Cardiac muscle cell (in vitro differentiated cells and primary cell): ENCODE results near the gene PLA2G4F. TPM values are rescaled to one million over a fixed set of nuclear protein-coding genes. Genes with fewer than 3 reads are reported as not detected.

Source experiments
- DNase-seq, 2 donors: peaks; one replicate each; pipeline versions ENCODE4 v3.0.0 to v3.0.0-alpha.2; 2010 to 2017; ENCODE audit warnings: low read depth in 1 of 2, low spot score in 1 of 2
- H3K27ac ChIP-seq: fragments of 200-600 bp; sonication (generic); 2 replicates; pipeline ENCODE4 v1.5.1; 2016
- H3K27me3 ChIP-seq: fragments of 200-600 bp; sonication (generic); 2 replicates; pipeline ENCODE4 v1.6.0; 2016; ENCODE audit warnings: control low read depth
- H3K36me3 ChIP-seq: fragments of 200-600 bp; sonication (generic); 2 replicates; pipeline ENCODE4 v1.5.1; 2016; ENCODE audit warnings: control low read depth
- H3K4me1 ChIP-seq: fragments of 200-600 bp; sonication (generic); 2 replicates; pipeline ENCODE4 v1.8.1; 2017; ENCODE audit warnings: low read depth, mild to moderate bottlenecking, mixed run types
- H3K4me3 ChIP-seq: fragments of 200-600 bp; sonication (generic); 2 replicates; pipeline ENCODE4 v1.5.1; 2016; ENCODE audit warnings: mild to moderate bottlenecking
- H3K9me3 ChIP-seq: fragments of 200-600 bp; sonication (generic); 2 replicates; pipeline ENCODE4 v1.5.1; 2017; ENCODE audit warnings: low read depth, mild to moderate bottlenecking, control low read depth
- polyA plus RNA-seq: library from polyadenylated mRNA; unstranded; fragments of >200 nt; fragmentation: Nextera tagmentation; extraction: Ambion mirVana; gene quantifications from 2 replicates; pipeline ENCODE4 v1.2.1, GENCODE V29; 2016
- total RNA-seq: library from RNA; depleted of rRNA; stranded (reverse); fragments of >200 nt; gene quantifications from 2 replicates; pipeline ENCODE4 v1.2.3, GENCODE V29; 2016
- TF ChIP-seq, protein P1 (sequence below): IDR thresholded peaks from 2 replicates; pipeline ENCODE4 v1.5.1; 2012; ENCODE audit warnings: low read depth, mild to moderate bottlenecking, low read length

PLA2G4F gene
- total and polyA plus RNA-seq, 2 experiments from 2014 or later, result 1.2 to 2.9 TPM

DNA sequence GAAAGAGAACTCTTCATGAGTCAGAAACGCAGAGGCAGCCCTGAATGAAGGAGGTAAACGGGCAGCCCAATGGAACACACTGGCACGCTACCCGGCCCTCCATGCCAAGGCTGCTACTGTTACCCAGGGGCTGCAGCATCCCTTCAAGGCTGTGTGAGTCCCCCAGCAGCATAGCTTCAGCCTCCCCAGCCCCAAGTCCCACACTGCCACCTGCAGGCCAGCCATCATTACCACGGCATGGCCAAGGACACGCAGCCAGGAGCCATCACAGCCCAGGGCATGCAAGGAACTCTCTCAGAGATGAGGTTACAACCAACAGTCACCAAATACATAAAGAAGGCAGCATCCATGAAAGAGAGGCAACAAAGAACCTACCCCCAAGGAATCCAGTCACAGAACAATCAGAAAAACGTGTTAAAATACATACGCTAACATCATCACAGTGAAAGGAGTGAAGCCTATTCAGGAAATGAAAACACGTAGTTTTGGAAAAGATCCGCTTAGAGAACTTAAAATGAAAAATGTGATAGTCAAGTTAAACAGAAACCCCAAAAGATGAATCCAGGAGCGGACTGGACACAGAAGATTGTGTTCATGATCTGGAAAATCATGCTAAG lies 22.4 kb downstream of the PLA2G4F start:
- Histone ChIP-seq H3K27ac (no peak overlapping the region), H3K4me3 (no peak overlapping the region), H3K36me3 (no peaks in the 10 kb centered on the region), H3K9me3 (no peaks in the 10 kb centered on the region), H3K4me1 (peaks cover 7% of the 10 kb centered on the region), H3K27me3 (peaks cover 2% of the 10 kb centered on the region)
- TF ChIP-seq, protein P1, sequence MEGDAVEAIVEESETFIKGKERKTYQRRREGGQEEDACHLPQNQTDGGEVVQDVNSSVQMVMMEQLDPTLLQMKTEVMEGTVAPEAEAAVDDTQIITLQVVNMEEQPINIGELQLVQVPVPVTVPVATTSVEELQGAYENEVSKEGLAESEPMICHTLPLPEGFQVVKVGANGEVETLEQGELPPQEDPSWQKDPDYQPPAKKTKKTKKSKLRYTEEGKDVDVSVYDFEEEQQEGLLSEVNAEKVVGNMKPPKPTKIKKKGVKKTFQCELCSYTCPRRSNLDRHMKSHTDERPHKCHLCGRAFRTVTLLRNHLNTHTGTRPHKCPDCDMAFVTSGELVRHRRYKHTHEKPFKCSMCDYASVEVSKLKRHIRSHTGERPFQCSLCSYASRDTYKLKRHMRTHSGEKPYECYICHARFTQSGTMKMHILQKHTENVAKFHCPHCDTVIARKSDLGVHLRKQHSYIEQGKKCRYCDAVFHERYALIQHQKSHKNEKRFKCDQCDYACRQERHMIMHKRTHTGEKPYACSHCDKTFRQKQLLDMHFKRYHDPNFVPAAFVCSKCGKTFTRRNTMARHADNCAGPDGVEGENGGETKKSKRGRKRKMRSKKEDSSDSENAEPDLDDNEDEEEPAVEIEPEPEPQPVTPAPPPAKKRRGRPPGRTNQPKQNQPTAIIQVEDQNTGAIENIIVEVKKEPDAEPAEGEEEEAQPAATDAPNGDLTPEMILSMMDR, result peak; percentile 78
- DNase-seq, result peak; percentile 57 to 58

DNA sequence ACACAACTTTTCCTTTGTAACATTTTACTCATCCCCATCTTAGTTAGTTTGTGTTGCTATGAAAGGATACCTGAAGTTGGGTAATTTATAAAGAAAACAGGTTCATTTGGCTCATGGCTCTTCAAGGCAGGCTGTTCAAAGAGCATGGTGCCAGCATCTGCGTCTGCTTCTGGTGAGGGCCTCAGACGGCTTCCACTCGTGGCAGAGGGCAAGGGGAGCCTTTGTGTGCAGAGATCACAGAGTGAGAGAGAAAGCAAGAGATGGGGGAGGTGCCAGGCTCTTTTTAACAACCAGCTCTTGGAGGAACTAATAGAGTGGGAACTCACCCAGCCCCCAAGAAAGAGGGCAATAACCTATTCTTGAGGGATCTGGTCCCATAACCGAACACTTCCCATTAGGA lies 23.1 kb downstream of the PLA2G4F start:
- peaks cover 2% of the 10 kb centered on the region for H3K27me3 ChIP-seq
- H3K36me3 ChIP-seq, result no peaks in the 10 kb centered on the region
- no peak overlapping the region for H3K4me3 ChIP-seq
- peaks cover 7% of the 10 kb centered on the region for H3K4me1 ChIP-seq
- no peaks in the 10 kb centered on the region for H3K9me3 ChIP-seq
- H3K27ac ChIP-seq, result no peak overlapping the region
- TF ChIP-seq, protein P1, result no peak
- DNase-seq, result no peak

DNA sequence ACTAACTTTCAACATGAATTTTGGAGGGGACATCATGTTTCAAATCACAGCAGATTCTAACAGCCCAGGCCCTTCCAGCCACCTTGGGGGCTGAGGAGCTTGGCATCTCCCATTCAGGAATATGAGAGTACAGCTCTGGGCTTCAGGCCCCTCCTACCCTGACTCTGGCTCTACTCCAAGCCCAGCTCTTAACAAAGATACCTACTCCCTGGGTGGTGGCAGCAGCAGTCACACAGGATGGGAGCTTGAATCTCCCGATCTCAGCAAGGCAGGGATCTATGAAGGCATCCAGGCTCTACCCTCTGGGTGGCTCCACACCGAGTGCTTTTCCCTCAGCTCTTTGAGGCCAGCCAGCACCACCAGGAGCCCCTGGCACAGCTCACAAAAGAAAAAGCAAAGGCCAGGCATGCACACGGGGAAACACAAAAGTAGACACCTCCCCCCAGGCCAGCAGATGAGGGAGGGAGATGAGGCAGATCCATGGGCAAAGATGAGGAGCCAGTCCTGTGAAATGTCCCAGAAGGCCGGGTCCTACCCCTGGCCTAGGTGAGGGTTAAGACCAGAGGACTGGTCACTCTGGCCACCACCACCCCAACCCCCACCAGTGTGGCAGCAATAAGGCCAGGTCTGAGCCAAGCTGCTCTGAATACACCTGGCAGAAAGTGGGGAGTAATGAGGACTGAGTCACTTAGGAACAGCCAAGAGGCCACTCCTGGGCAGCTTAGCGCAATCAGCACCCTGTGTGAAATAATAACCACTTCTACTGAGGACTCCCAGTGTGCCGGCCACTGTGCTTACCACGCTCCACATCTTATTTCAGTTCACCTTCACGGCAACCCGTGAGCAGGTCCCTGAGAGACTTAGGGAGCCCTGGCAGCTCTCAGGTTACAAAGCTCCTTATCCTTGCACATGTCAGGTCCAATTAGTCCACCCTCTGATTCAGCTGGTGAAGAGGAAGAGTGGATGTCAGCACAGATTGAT lies 24.3 kb downstream of the PLA2G4F start:
- no peak overlapping the region for H3K4me3 ChIP-seq

DNA sequence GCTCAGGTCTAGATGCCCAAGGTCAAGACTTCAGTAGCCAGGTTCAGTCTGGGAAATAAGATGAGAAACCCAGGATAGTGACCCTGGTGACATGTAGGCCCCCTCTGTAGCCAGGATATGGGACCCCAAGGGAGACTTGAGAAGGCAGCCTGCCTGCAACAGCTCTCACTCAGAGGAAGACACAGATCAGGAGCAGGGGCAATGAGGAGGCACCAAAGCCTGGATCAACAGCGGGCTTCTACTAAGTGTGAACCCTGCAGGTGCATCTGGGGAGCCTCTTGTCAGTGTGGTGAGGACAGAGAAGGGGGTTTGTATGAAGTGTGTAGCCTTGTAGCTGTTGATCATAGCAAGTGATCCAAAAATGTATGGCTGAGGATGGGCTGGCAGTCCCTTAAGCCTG lies 25.4 kb downstream of the PLA2G4F start:
- H3K4me3 ChIP-seq, result no peak overlapping the region
- no peaks in the 10 kb centered on the region for H3K9me3 ChIP-seq
- H3K27ac ChIP-seq, result no peak overlapping the region
- TF ChIP-seq, protein P1, result no peak
- peaks cover 7% of the 10 kb centered on the region for H3K4me1 ChIP-seq
- no peaks in the 10 kb centered on the region for H3K36me3 ChIP-seq
- DNase-seq, result no peak
- H3K27me3 ChIP-seq, result peaks cover 2% of the 10 kb centered on the region

More for the DNA sequence above, 24.3 kb downstream of the PLA2G4F start:
- Histone ChIP-seq H3K27me3 (peaks cover 2% of the 10 kb centered on the region), H3K9me3 (no peaks in the 10 kb centered on the region), H3K27ac (no peak overlapping the region), H3K4me1 (peaks cover 7% of the 10 kb centered on the region), H3K36me3 (no peaks in the 10 kb centered on the region)
- peak; percentile 27 to 57 for DNase-seq
- TF ChIP-seq, protein P1, result no peak

DNA sequence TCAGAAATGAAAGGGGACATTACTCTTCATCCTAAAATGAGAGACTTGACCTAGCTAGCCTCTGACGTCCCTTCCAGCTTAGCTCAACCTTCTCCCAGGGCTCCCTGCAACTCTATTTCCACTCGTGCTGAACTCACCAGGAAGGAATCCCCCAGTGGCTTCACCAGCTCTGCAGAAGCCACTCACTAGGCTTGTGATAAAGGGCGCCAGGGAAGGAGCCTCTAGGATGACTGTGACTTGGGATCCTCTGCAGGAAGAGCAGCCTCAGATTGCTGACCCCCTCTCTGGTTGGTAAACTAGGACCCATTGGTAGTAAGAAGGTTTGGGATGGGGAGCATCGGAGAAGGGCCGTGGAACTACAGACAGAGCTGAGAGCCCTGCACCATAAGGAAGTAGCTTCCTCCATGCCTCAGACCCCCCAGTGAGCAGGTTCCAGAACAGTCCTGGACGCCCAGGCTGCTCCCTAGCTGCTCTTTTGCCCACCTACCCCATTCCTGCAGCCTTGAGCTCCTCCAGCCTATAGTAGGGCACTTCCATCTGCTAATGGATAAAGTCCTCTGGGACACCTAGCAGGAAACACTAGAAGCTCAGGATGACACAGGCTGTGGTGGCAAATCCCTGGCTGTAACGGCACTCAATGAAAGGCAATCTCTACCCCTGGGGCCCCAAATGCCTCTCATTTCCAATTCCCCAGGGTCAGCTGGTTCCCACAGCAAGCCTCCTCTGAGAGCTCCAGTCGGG lies 26.0 kb downstream of the PLA2G4F start:
- Histone ChIP-seq H3K27ac (no peak overlapping the region), H3K4me3 (no peak overlapping the region), H3K36me3 (no peaks in the 10 kb centered on the region), H3K27me3 (peaks cover 2% of the 10 kb centered on the region), H3K4me1 (peaks cover 7% of the 10 kb centered on the region), H3K9me3 (no peaks in the 10 kb centered on the region)
- TF ChIP-seq, protein P1, result no peak
- DNase-seq, result no peak
